ENCODE data around the gene PALD1. TPM values are rescaled to one million over a fixed set of nuclear protein-coding genes. Genes with fewer than 3 reads are reported as not detected.

The PALD1 gene
- total RNA-seq = 0.21 and 0.96 TPM in 2 replicates

DNA sequence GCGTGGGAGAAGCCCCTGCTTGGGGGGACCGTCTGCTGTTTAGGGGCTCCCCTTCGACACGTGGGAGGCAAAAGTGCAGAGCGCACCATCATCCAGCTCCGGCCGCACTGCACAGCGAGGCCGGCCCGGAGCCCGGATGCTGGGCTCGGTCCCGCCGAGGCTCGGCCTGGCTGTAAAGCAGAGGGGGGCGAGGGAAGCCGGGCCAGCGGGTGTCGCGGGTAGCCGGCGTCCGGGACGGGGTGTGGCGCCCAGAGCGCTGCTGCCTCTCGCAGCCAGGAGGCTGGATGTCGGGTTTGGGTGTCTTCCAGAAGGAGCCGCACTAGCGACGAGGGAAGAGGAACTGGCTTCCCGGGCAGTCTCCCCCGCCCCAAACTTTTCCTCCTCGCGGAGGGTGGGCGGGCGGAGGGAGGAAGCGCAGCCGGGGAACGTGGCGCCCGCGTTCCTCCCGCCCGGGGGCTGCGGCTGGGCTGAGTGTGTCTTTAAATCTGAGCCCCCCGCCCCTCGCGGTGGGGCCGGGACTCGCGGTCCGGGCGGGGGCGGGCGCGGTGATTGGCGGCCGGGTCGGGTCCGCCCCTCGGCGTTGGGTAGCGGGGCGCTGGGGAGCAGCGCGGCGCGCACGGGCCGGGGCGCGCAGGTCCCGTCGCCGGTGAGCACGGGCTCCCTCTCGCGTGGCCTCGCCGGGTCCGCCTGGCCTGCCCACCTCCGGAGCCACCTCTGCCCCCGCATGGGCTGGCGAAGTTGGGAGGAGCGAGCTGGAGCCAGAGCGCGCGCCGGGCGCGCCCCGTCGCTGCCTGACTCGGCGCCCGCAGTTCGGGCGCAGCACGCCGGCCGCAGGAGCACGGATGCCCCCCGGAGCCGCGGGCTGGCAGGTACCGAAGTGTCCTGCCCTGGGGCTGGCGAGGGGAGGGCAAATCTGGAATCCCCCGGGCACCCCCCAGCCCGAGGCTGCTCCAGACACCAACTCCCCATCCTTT lies at the start of gene PALD1:
PALD1 (plus strand) TSS at position 577 of the 974 bp plus-strand sequence. CDS start 47,185 bp downstream, outside the sequence.

DNA sequence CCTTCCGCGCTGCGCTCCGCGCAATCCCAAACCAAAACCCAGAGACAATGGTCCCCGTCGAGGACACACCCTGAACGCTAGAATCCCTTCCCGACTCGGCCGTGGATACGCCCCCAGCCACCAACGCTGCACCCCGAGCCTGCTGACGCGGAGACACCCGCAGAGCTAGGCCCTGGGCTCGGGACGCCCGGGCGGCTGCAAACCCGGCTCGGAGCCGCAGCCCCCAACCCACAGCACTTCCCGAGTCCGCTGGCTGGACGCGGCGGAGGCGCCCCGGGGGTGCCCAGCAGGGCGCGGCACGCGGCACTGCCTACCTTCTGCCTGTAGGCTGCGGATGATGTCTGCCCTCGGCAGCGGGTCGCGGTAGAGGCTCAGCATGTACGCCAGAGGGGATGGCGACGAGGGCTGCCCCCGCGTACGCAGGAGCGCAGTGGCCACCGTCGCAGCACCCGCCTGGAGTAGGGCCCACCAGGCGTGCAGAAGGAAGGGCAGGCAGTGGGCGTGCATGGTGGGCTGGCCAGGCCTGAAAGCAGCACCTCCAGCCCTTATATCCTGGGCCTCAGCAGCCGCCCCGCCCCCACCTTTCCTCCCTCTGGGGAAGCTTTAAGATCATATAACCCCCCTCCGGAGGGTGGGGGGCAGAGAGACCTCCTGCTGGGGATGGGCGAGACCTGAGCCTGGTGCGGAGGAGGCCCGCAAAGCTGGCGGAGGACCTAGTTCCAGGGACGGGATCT lies 37.2 kb upstream of the PALD1 start, which contains the start of gene NODAL:
NODAL (minus strand) TSS at position 521 of the 734 bp plus-strand sequence; CDS start at position 507, 14 bp downstream.

DNA sequence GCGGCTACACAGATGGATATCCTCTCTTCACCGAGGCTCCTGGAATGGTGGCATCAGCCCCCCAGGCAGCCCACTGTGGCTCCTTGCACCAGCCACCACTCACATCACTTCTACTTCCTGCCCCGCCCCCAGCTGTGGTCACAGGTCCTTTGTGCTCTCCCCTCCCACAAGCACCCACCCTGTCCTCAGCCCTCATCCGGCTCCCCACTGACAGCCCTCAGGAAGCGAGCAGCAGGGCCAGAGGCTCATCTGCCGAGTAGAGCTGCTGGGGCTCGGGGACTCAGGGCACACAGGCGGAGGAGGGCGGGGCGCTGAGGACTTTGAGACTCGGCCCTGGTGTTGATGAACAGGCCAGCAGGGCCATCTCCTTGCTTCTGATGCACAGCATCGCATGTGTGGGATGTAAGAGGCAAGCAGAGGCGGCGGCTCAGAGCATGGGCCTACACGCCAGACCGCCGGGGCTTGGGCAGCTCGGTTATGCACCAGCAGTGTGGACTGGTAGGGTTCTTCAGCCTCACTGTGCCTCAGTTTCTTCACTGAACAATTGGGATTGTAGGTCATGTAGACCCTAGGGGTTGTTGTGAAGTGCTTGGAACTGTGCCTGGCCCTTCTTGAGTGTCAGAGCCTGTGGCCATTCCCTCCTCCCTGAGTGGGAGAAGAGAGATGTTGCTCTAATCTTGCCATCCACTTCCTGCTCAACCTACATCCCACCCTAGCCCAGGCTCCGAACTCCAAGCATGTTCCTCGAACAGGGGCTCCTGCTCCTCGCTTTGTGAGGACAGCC lies 124.3 kb downstream of the PALD1 start, which contains the start of gene PRF1:
PRF1 (minus strand) TSS at position 77 of the 784 bp plus-strand sequence. CDS start 1,839 bp downstream, outside the sequence.

Other genes starting within 250 kb of the PALD1 start
- gene PPA1, start 245.3 kb upstream of the PALD1 start, total RNA-seq = 287 and 343 TPM in 2 replicates
- gene NPFFR1, start 194.8 kb upstream of the PALD1 start, total RNA-seq = not detected in 2 replicates
- 4.3 and 7.7 TPM in 2 replicates for gene LRRC20, start 96.1 kb upstream of the PALD1 start, total RNA-seq
- 13.5 and 21.3 TPM in 2 replicates for gene EIF4EBP2, start 74.6 kb upstream of the PALD1 start, total RNA-seq
- gene NODAL, start 37.1 kb upstream of the PALD1 start, total RNA-seq = not detected in 2 replicates
- not detected in 2 replicates for gene PRF1, start 124.0 kb downstream of the PALD1 start, total RNA-seq
- gene ADAMTS14, start 193.7 kb downstream of the PALD1 start, total RNA-seq = 0.48 TPM in 1 of 2 replicates, not detected in the other

Data from tracheal epithelial cell (primary cell).